Islet precursor cell (in vitro differentiated cells): ENCODE results near the gene SYNJ2.
"Not testable (repeated sequence)": the region's sequence is repeated elsewhere in the genome, so short reads cannot be mapped to it uniquely, and the experiment has no call there.

Experiments
- DNase-seq: peaks from one replicate; pipeline ENCODE4 v3.0.0-alpha.2; 2018

Gene SYNJ2

DNA sequence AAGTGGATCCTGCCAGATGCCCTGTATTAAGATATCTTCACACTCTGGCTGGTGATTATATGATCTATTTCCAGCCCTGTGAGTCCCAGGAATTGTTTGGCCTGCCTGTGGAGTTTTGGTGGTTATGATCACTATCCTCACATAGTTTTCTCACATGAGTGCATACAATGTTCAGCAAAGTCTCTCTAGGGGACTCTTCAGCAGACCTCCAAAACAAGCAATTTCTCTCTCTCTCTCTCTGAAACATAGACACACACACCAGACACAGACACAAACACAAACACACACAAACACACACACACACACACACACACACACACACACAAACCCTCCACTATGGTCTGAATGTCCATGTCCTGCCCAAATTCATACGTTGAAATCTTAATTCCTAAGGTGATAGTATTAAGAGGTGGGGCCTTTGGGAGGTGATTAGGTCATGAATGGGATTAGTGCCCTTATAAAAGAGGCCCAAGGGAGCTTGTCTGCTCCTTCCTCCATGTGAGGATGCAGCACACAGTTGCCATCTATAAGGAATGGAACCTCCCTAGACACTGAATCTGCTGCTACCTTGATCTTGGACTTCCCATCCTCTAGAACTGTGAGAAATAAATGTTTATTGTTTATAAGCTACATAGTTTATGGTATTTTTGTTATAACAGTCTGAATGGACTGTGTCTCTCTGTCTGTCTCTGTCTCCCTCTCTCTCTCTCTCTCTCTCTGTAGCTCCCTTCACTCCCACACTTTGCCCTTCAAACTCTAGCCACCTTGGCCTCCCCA, 22.0 kb upstream of the SYNJ2 start:
- no peak for DNase-seq

DNA sequence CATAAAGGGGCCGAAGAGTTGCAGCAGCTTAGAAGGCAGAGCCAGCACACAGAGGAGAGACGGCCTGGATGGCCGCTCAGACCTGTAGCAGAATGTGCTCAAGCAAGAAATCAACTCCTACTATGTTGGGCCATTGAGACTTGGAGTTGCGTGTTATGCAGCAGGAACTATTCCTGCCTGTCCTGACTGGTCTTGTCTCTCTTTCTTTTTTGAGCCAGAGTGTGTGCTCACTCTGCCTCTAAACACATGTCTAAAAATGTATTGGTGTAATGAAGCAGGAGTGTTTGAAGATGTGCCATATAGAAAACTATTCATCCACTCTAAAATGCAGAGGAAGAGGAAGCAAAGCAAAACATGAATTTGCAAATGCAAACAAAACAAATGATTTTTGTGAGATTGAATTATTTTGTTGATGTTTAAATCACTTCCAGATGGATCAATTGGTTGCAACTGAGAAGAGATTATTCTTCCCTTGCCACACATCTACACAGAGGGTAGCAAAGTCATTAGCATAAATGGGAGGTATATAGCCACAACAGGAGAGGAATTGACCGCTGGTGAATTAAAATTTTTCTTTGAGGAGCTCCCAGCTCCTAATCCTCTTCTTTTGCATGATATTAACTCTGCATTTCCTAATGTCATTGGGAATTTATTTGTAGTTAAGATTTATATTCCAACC, 20.4 kb upstream of the SYNJ2 start:
- DNase-seq = peak; percentile 32

DNA sequence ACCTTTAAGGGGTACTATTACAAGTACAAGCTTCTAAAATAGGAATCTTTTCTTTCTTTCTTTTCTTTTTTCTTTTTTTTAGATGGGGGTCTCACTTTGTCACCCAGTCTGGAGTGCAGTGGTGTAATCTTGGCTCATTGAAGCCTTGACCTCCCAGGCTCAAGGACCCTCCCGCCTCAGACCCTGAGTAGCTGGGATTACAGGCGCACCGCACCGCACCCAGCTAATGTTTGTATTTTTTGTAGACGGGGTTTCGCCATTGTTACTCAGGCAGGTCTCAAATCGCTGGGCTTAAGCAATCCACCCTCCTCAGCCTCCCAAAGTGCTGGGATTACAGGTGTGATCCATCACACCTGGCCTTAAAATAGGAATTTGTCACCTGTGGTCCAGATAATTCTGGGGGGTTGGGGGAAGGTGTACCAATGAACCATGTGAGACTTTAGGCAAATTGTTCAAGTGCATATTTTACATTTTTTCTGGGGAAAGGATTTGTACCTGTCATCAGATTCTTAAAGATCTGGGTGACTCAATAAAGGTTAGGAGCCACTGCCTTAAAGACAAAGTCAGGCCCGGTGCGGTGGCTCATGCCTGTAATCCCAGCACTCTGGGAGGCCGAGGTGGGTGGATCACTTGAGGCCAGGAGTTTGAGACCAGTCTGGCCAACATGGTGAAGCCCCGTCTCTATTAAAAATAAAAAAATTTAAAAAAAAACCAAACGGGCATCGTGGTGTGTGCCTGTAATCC, 19.7 kb upstream of the SYNJ2 start:
- no peak for DNase-seq

GRCh38 chr6:157962601-157963302, 18.9 kb upstream of the SYNJ2 start:
- no peak for DNase-seq

- DNase-seq = peak; percentile 11
Measured at GRCh38 chr6:157964100-157964499, 17.6 kb upstream of the SYNJ2 start.

DNA sequence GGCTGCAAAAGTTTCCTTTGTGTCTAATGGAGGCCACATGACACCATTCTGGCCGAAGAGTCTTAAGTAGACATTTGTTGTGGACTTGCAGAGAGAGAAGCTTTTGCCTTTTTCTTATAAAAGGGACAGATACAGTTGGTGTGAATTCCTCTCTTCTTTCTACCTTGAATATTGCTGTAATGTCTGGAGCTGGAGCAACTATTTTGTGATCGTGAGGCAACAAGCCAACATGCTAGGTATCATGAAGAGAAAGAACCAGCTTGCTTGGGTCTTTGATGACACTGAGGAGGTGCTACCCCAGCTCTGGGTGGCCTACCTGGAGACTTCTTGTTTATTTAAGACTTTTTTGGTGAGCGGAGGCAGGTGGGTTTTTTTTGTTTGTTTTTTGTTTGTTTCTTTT, 16.3 kb upstream of the SYNJ2 start:
- DNase-seq = no peak

DNA sequence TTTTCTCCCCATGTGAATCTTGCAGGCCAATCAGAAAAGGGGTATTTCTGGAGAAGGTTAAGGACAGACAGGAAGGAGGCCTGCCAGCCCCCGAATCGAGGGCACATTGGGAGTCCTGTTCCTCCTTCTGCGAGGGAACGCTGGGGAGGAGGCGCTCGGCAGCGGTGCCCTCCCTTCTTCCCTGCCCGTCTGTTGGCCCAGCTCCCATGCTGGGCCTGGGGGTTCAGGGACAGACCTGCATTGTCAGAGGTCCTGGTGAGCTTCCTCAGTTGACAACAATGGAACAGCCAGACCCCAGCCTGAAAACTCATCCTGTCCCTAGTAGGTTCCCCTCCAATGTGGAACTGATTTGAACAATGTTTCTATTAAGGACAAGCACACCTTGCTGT, 15.1 kb upstream of the SYNJ2 start:
- DNase-seq = no peak

GRCh38 chr6:157967020-157967419, 14.6 kb upstream of the SYNJ2 start:
- DNase-seq = no peak

GRCh38 chr6:157967486-157967885, 14.2 kb upstream of the SYNJ2 start:
- peak; percentile 46 for DNase-seq

DNA sequence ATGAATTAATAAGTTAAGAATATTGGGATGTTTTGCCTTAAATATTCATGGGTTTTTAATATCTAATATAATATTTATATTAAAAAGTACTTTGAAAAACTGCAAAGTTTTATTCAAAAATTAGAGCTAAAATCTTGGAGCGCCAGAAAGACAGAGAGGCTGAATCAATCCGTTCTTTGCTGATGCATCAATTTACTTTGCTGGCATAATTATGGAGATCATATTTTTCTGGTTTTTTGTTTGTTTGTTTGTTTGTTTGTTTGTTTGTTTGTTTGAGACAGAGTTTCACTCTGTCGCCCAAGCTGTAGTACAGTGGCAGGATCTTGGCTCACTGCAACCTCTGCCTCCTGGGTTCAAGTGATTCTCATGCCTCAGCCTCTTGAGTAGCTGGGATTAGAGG, 9.5 kb upstream of the SYNJ2 start:
- not testable (repeated sequence) for DNase-seq

- peak; percentile 83 for DNase-seq
Measured at GRCh38 chr6:157974341-157974894, 7.2 kb upstream of the SYNJ2 start.

- no peak for DNase-seq
Measured at GRCh38 chr6:157974967-157975366, 6.7 kb upstream of the SYNJ2 start.

- DNase-seq = no peak
Measured at GRCh38 chr6:157975456-157975855, 6.2 kb upstream of the SYNJ2 start.

GRCh38 chr6:157976345-157977175, 5.1 kb upstream of the SYNJ2 start:
- no peak for DNase-seq

GRCh38 chr6:157977176-157977804, 4.4 kb upstream of the SYNJ2 start:
- DNase-seq = no peak

- DNase-seq = no peak
Measured at GRCh38 chr6:157978021-157978783, 3.5 kb upstream of the SYNJ2 start.

DNA sequence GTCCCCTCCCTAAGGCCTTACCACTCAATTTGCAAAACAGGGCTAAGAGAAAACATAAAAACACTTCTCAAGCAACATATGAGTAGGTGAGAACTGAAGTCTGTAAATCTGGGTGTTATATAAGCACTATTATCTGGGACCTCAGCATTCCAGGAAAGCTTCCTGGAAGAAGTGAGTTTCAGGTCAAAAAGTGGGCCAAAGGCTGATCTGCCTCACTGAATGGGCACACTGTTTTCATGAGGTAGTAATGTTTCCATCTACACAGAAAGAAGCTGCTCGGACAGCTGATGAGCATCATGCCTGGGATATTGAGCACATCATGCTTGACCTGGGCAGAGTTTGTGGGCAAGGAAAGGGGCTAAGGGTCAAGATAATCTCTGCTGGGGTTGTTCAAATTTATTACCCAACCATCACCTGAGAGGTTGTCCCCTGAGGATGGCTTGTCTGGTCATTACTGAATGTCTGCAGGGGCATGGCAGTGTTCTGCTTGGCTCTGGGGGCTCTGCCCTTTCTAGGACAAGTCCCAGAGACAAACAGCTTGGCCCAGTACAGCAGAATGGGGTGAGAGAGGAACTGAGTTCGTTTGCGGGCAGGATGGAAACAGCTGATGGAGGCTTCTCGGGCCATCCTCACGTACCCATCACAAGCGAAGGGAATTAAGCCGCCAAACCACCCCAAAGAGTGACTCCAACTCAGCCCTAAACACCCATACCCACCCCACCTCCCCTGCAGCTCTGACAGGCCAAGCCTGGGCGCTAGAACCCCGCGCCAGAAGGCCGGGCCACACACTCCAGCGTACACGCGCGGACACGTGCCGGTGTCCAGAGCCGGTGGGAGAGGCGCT, 1.2 kb upstream of the SYNJ2 start:
- no peak for DNase-seq

DNA sequence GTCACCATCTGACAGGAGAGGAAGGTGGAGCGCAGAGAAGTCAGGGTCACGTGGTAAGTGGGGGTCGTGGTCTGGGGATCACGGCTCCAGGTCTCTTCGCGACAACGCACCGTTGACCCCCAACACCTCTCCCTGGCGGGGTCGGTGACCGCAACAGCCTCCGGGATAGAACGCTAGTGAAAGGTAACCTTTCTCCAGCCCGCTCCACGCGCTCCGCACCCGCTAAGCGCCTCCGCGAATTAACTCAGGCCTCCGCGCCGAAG, 600 bp upstream of the SYNJ2 start:
- DNase-seq = peak; percentile 58

DNA sequence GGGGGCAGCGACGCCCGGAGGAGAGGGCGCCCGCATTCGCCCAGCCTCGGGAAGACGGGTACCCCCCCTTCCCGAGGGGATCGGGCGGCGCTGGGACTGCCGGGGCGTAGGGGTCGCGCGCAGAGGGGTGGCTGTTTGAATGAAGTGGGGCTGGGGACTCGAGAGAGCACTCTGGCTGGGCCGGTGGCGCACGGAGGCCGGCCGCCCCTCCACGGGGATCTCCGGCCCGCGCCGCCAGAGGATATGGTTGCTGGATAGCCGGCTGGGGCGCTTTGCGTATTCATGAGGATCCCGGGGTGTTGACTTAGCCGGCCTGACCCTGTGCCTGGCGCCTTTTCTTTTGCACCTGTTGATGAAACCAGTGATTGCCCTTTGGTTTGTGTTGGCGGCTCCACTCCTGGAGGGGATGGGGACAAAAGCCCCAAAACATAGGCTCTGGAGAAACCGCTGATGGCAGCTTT, 469 bp downstream of the SYNJ2 start:
- peak; percentile 70 for DNase-seq
